ENCODE data around the gene SETBP1.

SETBP1 gene

GRCh38 chr18:44988821-44989587 is 308.3 kb downstream of the SETBP1 start:
- TF ChIP-seq, protein P1, sequence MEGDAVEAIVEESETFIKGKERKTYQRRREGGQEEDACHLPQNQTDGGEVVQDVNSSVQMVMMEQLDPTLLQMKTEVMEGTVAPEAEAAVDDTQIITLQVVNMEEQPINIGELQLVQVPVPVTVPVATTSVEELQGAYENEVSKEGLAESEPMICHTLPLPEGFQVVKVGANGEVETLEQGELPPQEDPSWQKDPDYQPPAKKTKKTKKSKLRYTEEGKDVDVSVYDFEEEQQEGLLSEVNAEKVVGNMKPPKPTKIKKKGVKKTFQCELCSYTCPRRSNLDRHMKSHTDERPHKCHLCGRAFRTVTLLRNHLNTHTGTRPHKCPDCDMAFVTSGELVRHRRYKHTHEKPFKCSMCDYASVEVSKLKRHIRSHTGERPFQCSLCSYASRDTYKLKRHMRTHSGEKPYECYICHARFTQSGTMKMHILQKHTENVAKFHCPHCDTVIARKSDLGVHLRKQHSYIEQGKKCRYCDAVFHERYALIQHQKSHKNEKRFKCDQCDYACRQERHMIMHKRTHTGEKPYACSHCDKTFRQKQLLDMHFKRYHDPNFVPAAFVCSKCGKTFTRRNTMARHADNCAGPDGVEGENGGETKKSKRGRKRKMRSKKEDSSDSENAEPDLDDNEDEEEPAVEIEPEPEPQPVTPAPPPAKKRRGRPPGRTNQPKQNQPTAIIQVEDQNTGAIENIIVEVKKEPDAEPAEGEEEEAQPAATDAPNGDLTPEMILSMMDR (IDR thresholded peaks at IDR 0.05; ENCODE audit: extremely low read depth, missing control alignments): no peak
- no peak for DNase-seq (ENCODE audit: low spot score)

GRCh38 chr18:44996261-44996660 is 315.6 kb downstream of the SETBP1 start:
- DNase-seq (ENCODE audit: low spot score): peak; percentile 31
- TF ChIP-seq, protein P1 (IDR thresholded peaks at IDR 0.05; ENCODE audit: extremely low read depth, missing control alignments): no peak

DNA sequence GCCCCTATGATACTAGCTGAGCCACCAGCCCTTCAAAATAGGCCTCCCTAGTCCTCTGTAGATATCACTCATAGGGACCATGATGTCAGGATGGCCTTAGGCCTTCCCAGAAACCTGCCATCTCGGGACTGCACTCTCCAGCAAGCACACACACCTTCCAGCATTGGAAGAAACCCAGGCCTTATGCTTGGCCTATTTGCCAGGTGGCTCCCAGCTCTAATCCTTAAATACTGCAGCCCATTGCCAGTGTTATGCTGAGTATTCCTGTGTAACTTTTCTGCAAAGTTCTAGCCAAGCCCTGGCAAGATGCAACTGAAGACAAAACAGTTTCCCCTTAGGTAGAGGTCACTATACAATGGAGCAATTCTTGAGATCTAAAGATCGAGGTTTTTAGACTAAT is 316.5 kb downstream of the SETBP1 start:
- TF ChIP-seq, protein P1 (IDR thresholded peaks at IDR 0.05; ENCODE audit: extremely low read depth, missing control alignments): no peak
- DNase-seq (ENCODE audit: low spot score): no peak

DNA sequence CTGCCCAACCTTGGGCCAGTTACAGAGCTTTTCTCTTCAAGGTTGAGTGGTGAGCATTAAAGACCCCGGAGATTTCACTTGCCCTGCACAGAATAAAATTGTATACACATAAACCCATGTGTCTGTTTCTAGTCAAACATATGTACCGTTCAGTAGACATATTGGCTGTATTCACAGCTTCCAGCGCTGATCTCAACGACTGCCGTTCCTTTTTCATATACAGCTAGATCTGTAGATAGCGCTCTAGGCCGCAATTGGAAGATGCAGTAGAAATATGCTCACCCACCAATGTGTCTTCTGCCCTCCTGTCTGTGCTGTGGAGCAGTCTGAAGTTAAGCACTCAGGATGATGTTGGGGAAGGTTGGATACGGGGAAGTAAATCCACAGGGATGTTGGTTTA is 317.7 kb downstream of the SETBP1 start:
- DNase-seq (ENCODE audit: low spot score): no peak

GRCh38 chr18:45004546-45005080 is 323.9 kb downstream of the SETBP1 start:
- DNase-seq (ENCODE audit: low spot score): no peak
- TF ChIP-seq, protein P1 (IDR thresholded peaks at IDR 0.05; ENCODE audit: extremely low read depth, missing control alignments): no peak

More for the DNA sequence above, 317.7 kb downstream of the SETBP1 start:
- TF ChIP-seq, protein P1 (IDR thresholded peaks at IDR 0.05; ENCODE audit: extremely low read depth, missing control alignments): no peak

- TF ChIP-seq, protein P1 (IDR thresholded peaks at IDR 0.05; ENCODE audit: extremely low read depth, missing control alignments): no peak
- no peak for DNase-seq (ENCODE audit: low spot score)
Observed at GRCh38 chr18:45006934-45007333, 326.2 kb downstream of the SETBP1 start.

- DNase-seq (ENCODE audit: low spot score): no peak
- TF ChIP-seq, protein P1 (IDR thresholded peaks at IDR 0.05; ENCODE audit: extremely low read depth, missing control alignments): no peak
Observed at GRCh38 chr18:45007531-45007930, 326.8 kb downstream of the SETBP1 start.

Data from GM20000 (cell line).